GM23248 (cell line): Measurements from ENCODE around the gene TRIM62. TPM values are rescaled to one million over a fixed set of nuclear protein-coding genes. Genes with fewer than 3 reads are reported as not detected.

ENCODE experiments used
- DNase-seq: peaks from one replicate; pipeline ENCODE4 v3.0.0-alpha.2; 2015
- H2AFZ ChIP-seq: fragments of 200-600 bp; sonication (generic); 2 replicates; pipeline ENCODE4 v1.6.1; 2016; ENCODE audit warnings: antibody characterized with exemption
- H3F3A ChIP-seq: fragments of 200-600 bp; sonication (generic); 2 replicates; pipeline ENCODE4 v1.6.1; 2016; ENCODE audit warnings: mild to moderate bottlenecking, antibody characterized with exemption, mixed run types; ENCODE audit not compliant: insufficient read depth
- H3K27ac ChIP-seq: fragments of 200-600 bp; sonication (generic); 2 replicates; pipeline ENCODE4 v1.5.1; 2016; ENCODE audit warnings: mild to moderate bottlenecking
- H3K27me3 ChIP-seq: fragments of 200-600 bp; sonication (generic); replicated peaks from 2 replicates; pipeline ENCODE4 v1.6.1; 2016; ENCODE audit warnings: mild to moderate bottlenecking; ENCODE audit not compliant: insufficient read depth
- H3K36me3 ChIP-seq: fragments of 200-600 bp; sonication (generic); 2 replicates; pipeline ENCODE4 v1.6.1; 2016; ENCODE audit warnings: low read depth, mild to moderate bottlenecking
- H3K4me1 ChIP-seq: fragments of 200-600 bp; sonication (generic); 2 replicates; pipeline ENCODE4 v1.6.1; 2016; ENCODE audit warnings: mild to moderate bottlenecking; ENCODE audit not compliant: insufficient read depth
- H3K4me2 ChIP-seq: fragments of 200-600 bp; sonication (generic); one replicate; pipeline ENCODE4 v1.6.1; 2016; ENCODE audit warnings: mild to moderate bottlenecking; ENCODE audit not compliant: unreplicated experiment
- H3K4me3 ChIP-seq: fragments of 200-600 bp; sonication (generic); 2 replicates; pipeline ENCODE4 v1.5.1; 2016; ENCODE audit warnings: mild to moderate bottlenecking
- H3K79me2 ChIP-seq: fragments of 200-600 bp; sonication (generic); 2 replicates; pipeline ENCODE4 v1.6.1; 2016; ENCODE audit warnings: mild to moderate bottlenecking; ENCODE audit not compliant: insufficient read depth
- H3K9ac ChIP-seq: fragments of 200-600 bp; sonication (generic); 2 replicates; pipeline ENCODE4 v1.6.1; 2016; ENCODE audit warnings: mild to moderate bottlenecking
- H3K9me2 ChIP-seq: fragments of 200-600 bp; sonication (generic); 2 replicates; pipeline ENCODE4 v1.6.1; 2016; ENCODE audit warnings: mixed run types, mild to moderate bottlenecking, moderate library complexity; ENCODE audit not compliant: insufficient read depth
- H3K9me3 ChIP-seq: fragments of 200-600 bp; sonication (generic); one replicate; pipeline ENCODE4 v1.6.1; 2017; ENCODE audit warnings: low read depth
- H4K20me1 ChIP-seq: fragments of 200-600 bp; sonication (generic); 2 replicates; pipeline ENCODE4 v1.6.0; 2016; ENCODE audit not compliant: insufficient read depth
- EZH2 ChIP-seq: fragments of 200-600 bp; sonication (generic); IDR thresholded peaks from 2 replicates; pipeline ENCODE4 v1.6.1; 2018; ENCODE audit warnings: antibody characterized with exemption, mild to moderate bottlenecking; ENCODE audit not compliant: insufficient read depth, poor library complexity, severe bottlenecking
- EZH2phosphoT487 ChIP-seq: fragments of 200-600 bp; sonication (generic); IDR thresholded peaks from 2 replicates; pipeline ENCODE4 v1.6.1; 2018; ENCODE audit warnings: antibody characterized with exemption, moderate library complexity, mild to moderate bottlenecking, low read depth; ENCODE audit not compliant: insufficient read depth
- WGBS, 2 experiments: methylation state at CpG; one replicate each; pipeline ENCODE4 v1.1.6; 2015 to 2017; ENCODE audit warnings: low lambda C conversion rate in 2 of 2, low coverage in 1 of 2; ENCODE audit errors: missing lambda C conversion rate in 2 of 2; 5-methylcytosine and 5-hydroxymethylcytosine counted together
- in situ Hi-C: fragments of 300-500 bp; cut with MboI; formaldehyde crosslinking; loops from 2 replicates; pipeline ENCODE4 v1.15.0; 2020
- polyA plus RNA-seq: library from polyadenylated mRNA; unstranded; fragments of >200 nt; fragmentation: Nextera tagmentation; extraction: Ambion mirVana; gene quantifications from 2 replicates; pipeline ENCODE4 v1.2.1, GENCODE V29; 2016
- total RNA-seq: library from RNA; depleted of rRNA; stranded (reverse); fragments of >200 nt; shearing (Covaris generic); gene quantifications from 2 replicates; pipeline ENCODE4 v1.2.3, GENCODE V29; 2014

The TRIM62 gene
- total and polyA plus RNA-seq, 2 experiments from 2014 or later = 2.0 to 2.6 TPM

DNA sequence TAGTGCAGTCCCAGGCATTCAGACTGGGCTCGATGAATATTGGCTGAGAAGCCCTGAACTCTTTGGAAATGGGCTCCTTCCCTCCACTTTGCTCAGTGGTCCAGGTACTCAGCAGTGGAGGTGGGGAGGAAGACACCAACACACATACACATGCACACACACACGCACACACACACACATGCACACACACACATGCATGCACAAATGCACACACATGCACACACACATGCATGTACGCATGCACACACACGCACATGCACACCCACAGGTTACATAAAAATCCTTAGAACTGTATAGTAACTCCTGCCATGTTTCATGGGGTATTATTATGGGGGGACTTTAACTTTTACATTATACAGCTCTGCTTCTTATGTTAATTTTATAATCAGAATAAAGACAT is 5.0 kb downstream of the TRIM62 start:
- Histone ChIP-seq H3K79me2 (no peaks in the 10 kb centered on the region), H2AFZ (no peak overlapping the region), H3K9ac (no peak overlapping the region), H3F3A (no peaks in the 10 kb centered on the region), H3K9me2 (no peaks in the 10 kb centered on the region), H3K4me2 (no peak overlapping the region), H4K20me1 (no peaks in the 10 kb centered on the region), H3K4me1 (peaks cover 10% of the 10 kb centered on the region), H3K27me3 (no peaks in the 10 kb centered on the region), H3K9me3 (no peaks in the 10 kb centered on the region), H3K27ac (no peak overlapping the region), H3K36me3 (no peaks in the 10 kb centered on the region), H3K4me3 (no peak overlapping the region)
- in situ Hi-C loops = no loop called here
- WGBS, 2 experiments = 96 to 98% methylated on average over 4 of the region's 4 CpGs
- TF ChIP-seq EZH2 (no peak), EZH2phosphoT487 (no peak)
- no peak for DNase-seq

GRCh38 chr1:33176362-33176850 is 5.4 kb downstream of the TRIM62 start:
- Histone ChIP-seq H3K4me3 (no peak overlapping the region), H3K4me1 (peaks cover 10% of the 10 kb centered on the region), H3K9ac (peak overlapping the region; percentile 6; the same call in 1 of the 2 replicates), H3K9me3 (no peaks in the 10 kb centered on the region), H4K20me1 (no peaks in the 10 kb centered on the region), H3K9me2 (no peaks in the 10 kb centered on the region), H3K4me2 (no peak overlapping the region), H2AFZ (no peak overlapping the region), H3K27ac (peak overlapping the region; percentile 17), H3F3A (no peaks in the 10 kb centered on the region), H3K79me2 (no peaks in the 10 kb centered on the region), H3K36me3 (no peaks in the 10 kb centered on the region), H3K27me3 (no peaks in the 10 kb centered on the region)
- in situ Hi-C loops = no loop called here
- 53 to 57% methylated on average over 11 of the region's 11 CpGs for WGBS, 2 experiments
- TF ChIP-seq EZH2phosphoT487 = no peak
- TF ChIP-seq EZH2 = no peak
- DNase-seq = peak; percentile 79

- no peak for TF ChIP-seq EZH2phosphoT487
- TF ChIP-seq EZH2 = no peak
- Histone ChIP-seq H3K36me3 (no peaks in the 10 kb centered on the region), H3K4me3 (no peak overlapping the region), H3K9ac (no peak overlapping the region; the same call in 1 of the 2 replicates), H3K79me2 (no peaks in the 10 kb centered on the region), H3K4me2 (no peak overlapping the region), H4K20me1 (no peaks in the 10 kb centered on the region), H3K27ac (peak overlapping the region; percentile 17; the same call in 1 of the 2 replicates), H2AFZ (no peak overlapping the region), H3K27me3 (no peaks in the 10 kb centered on the region), H3K9me2 (no peaks in the 10 kb centered on the region), H3K9me3 (no peaks in the 10 kb centered on the region), H3F3A (no peaks in the 10 kb centered on the region), H3K4me1 (peaks cover 10% of the 10 kb centered on the region)
- in situ Hi-C loops = no loop called here
- DNase-seq = no peak
- WGBS, 2 experiments = 74 to 75% methylated on average over 2 of the region's 2 CpGs
Measured at GRCh38 chr1:33175865-33176264, 6.0 kb downstream of the TRIM62 start.

DNA sequence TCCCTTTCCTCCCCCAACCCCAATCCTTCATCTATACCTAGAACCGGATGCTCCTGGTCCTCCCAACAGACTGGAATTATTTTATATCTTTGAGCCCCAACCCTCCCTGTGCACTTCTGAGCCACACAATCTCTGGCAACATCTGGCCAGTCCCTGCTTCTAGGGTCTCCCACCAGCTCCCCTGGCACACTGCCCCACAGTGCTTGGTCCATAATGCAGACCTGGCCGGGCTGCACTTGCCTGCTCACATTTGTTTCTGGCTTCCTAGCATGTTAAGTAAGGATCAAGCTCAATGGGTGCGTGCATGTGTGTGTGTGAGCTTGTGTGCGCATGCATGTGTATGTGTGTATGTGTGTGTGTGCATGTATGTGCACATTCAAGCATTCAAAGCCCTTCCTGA is 8.8 kb downstream of the TRIM62 start:
- no peak for DNase-seq
- Histone ChIP-seq H3K79me2 (no peaks in the 10 kb centered on the region), H3K27me3 (no peaks in the 10 kb centered on the region), H4K20me1 (no peaks in the 10 kb centered on the region), H3K4me2 (no peak overlapping the region), H3K9me2 (no peaks in the 10 kb centered on the region), H3K4me1 (peaks cover 5% of the 10 kb centered on the region; the same call in 1 of the 2 replicates), H3K9ac (no peak overlapping the region), H3K4me3 (no peak overlapping the region), H2AFZ (no peak overlapping the region), H3K9me3 (no peaks in the 10 kb centered on the region), H3K27ac (no peak overlapping the region), H3F3A (no peaks in the 10 kb centered on the region), H3K36me3 (no peaks in the 10 kb centered on the region)
- TF ChIP-seq EZH2 (no peak), EZH2phosphoT487 (no peak)
- in situ Hi-C loops = no loop called here
- 48 to 54% methylated on average over 4 of the region's 4 CpGs for whole genome bisulfite sequencing, 2 experiments
